ENCODE results near the gene ACIN1. TPM values are rescaled to one million over a fixed set of nuclear protein-coding genes. Genes with fewer than 3 reads are reported as not detected.

ACIN1 gene
- total and polyA plus RNA-seq, 9 of the 15 experiments (the other 6 are each of a cell fraction or from before 2014, with no cell fraction given): 5.0 to 196 (median 129) TPM

DNA sequence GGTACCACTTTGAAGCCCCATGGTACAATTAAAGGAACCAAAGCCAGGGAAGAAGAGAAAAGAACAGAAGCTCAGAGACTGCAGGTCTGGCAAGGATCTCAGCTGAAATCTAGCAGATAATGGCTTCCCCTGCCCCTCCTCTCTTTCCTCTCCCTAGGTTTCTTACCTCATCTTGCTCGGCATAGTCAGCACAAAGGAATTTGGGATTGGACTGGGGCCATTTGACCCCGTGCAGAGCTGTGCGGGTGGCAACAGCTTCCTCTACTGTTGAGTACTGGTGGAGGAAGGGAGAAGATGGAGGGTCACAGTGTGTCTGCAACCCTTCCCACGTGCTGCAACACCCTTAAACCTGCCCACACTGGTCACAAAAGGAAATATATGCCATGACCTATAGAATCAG lies 32.9 kb downstream of the ACIN1 start (continued):
- 0 out of 2 replicates have a peak, but pooled peaks have one; percentile 29 for TF ChIP-seq JUN (IDR thresholded peaks at IDR 0.05; ENCODE audit: borderline replicate concordance, low read depth, low read length)
- no peak for TF ChIP-seq JUN (CRISPR knock-in tag; IDR thresholded peaks at IDR 0.05; ENCODE audit: borderline replicate concordance)
- TF ChIP-seq BHLHE40 (IDR thresholded peaks at IDR 0.05; ENCODE audit: low read length): peak; percentile 73
- peak; percentile 74 for TF ChIP-seq NFIC (IDR thresholded peaks at IDR 0.05)
- TF ChIP-seq FOSL1 (tag; conservative IDR thresholded peaks at IDR 0.05): peak; percentile 80
- TF ChIP-seq HNRNPH1 (optimal IDR thresholded peaks at IDR 0.05; ENCODE audit: low read depth, low read length): no peak
- TF ChIP-seq, protein P1, sequence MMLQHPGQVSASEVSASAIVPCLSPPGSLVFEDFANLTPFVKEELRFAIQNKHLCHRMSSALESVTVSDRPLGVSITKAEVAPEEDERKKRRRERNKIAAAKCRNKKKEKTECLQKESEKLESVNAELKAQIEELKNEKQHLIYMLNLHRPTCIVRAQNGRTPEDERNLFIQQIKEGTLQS (IDR thresholded peaks at IDR 0.05): peak; percentile 57
- TF ChIP-seq, protein P1 (CRISPR knock-in tag; conservative IDR thresholded peaks at IDR 0.05): no peak
- TF ChIP-seq, protein P2, sequence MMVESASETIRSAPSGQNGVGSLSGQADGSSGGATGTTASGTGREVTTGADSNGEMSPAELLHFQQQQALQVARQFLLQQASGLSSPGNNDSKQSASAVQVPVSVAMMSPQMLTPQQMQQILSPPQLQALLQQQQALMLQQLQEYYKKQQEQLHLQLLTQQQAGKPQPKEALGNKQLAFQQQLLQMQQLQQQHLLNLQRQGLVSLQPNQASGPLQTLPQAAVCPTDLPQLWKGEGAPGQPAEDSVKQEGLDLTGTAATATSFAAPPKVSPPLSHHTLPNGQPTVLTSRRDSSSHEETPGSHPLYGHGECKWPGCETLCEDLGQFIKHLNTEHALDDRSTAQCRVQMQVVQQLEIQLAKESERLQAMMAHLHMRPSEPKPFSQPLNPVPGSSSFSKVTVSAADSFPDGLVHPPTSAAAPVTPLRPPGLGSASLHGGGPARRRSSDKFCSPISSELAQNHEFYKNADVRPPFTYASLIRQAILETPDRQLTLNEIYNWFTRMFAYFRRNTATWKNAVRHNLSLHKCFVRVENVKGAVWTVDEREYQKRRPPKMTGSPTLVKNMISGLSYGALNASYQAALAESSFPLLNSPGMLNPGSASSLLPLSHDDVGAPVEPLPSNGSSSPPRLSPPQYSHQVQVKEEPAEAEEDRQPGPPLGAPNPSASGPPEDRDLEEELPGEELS (CRISPR knock-in tag; IDR thresholded peaks at IDR 0.05; ENCODE audit: borderline replicate concordance): no peak
- TF ChIP-seq, protein P3, sequence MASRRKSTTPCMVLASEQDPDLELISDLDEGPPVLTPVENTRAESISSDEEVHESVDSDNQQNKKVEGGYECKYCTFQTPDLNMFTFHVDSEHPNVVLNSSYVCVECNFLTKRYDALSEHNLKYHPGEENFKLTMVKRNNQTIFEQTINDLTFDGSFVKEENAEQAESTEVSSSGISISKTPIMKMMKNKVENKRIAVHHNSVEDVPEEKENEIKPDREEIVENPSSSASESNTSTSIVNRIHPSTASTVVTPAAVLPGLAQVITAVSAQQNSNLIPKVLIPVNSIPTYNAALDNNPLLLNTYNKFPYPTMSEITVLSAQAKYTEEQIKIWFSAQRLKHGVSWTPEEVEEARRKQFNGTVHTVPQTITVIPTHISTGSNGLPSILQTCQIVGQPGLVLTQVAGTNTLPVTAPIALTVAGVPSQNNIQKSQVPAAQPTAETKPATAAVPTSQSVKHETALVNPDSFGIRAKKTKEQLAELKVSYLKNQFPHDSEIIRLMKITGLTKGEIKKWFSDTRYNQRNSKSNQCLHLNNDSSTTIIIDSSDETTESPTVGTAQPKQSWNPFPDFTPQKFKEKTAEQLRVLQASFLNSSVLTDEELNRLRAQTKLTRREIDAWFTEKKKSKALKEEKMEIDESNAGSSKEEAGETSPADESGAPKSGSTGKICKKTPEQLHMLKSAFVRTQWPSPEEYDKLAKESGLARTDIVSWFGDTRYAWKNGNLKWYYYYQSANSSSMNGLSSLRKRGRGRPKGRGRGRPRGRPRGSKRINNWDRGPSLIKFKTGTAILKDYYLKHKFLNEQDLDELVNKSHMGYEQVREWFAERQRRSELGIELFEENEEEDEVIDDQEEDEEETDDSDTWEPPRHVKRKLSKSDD (conservative IDR thresholded peaks at IDR 0.05; ENCODE audit: low read length): no peak

Data from K562 (cell line).